ENCODE data around the gene MTPN. TPM values are rescaled to one million over a fixed set of nuclear protein-coding genes. Genes with fewer than 3 reads are reported as not detected.

The MTPN gene
- total RNA-seq, 2 experiments from 2014 or later: 138 to 143 TPM

GRCh38 chr7:135981958-135982646, 4.9 kb upstream of the MTPN start:
- peaks cover 3% of the 10 kb centered on the region for H3K36me3 Mint-ChIP-seq
- peak overlapping the region; percentile 69 for H3K4me3 Mint-ChIP-seq
- DNase-seq: peak; percentile 38
- intact Hi-C loops (cut with micrococcal nuclease): loop anchor here (1.0 to 5.0 kb wide), 3 partner anchors 12 to 815 kb away; partner anchors contain the start of gene CNOT4
- H3K9me3 Mint-ChIP-seq: no peaks in the 10 kb centered on the region
- ChIA-PET POLR2A (interaction anchor here (0.8 to 1.3 kb wide), 2 partner anchors 12 kb away, joined by 5 to 6 read pairs; no protein-coding TSS in a partner anchor), CTCF (interaction anchor here (2.7 kb wide), 1 partner anchor 12 kb away, joined by 14 read pairs; no protein-coding TSS in a partner anchor)
- peak overlapping the region; percentile 80 for H3K27ac Mint-ChIP-seq
- no peaks in the 10 kb centered on the region for H3K27me3 Mint-ChIP-seq
- peaks cover 62% of the 10 kb centered on the region for H3K4me1 Mint-ChIP-seq (ENCODE audit: low read depth)

GRCh38 chr7:135980665-135981180, 3.6 kb upstream of the MTPN start:
- peak; percentile 71 for DNase-seq
- H3K4me3 Mint-ChIP-seq: peak overlapping the region; percentile 69
- no peaks in the 10 kb centered on the region for H3K27me3 Mint-ChIP-seq
- no peaks in the 10 kb centered on the region for H3K9me3 Mint-ChIP-seq
- intact Hi-C loops (cut with micrococcal nuclease): loop anchor here (1.0 to 5.0 kb wide), 6 partner anchors 14 to 813 kb away; partner anchors contain the start of gene CNOT4
- H3K36me3 Mint-ChIP-seq: peaks cover 6% of the 10 kb centered on the region
- POLR2A ChIA-PET: interaction anchor here (1.2 to 1.3 kb wide), 2 partner anchors 13 to 50 kb away, joined by 3 to 5 read pairs; no protein-coding TSS in a partner anchor
- peaks cover 65% of the 10 kb centered on the region for H3K4me1 Mint-ChIP-seq (ENCODE audit: low read depth)
- H3K27ac Mint-ChIP-seq: peak overlapping the region; percentile 80
- CTCF ChIA-PET: interaction anchor here (2.7 kb wide), 1 partner anchor 13 kb away, joined by 14 read pairs; no protein-coding TSS in a partner anchor

DNA sequence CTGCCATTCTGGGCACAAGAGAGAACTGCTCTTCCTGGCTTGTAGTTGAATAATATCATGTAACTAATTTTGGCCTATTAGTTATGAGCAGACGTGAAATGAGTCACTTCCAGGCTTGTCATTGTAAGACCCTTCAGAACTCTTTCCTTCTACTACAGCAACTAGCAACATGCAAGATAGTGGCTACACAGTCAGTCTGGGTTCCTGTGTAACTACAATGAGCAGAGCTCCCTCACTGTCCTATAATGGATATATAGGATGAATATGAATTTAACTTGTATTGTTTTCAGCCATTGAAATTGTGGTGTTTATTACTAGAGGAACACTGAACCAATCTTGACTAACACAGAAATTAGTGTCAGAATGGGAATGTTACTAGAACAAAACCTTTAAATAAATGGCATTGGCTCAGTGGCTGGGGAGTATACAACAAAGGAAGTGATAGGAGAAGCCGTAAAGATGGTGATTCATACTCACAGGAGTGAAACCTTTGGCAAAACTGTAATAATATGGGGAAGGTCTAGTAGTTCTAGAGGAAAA, 2.9 kb upstream of the MTPN start:
- ChIA-PET POLR2A (interaction anchor here (1.2 kb wide), 2 partner anchors 14 to 51 kb away, joined by 3 read pairs; no protein-coding TSS in a partner anchor), CTCF (interaction anchor here (0.6 kb wide), 1 partner anchor 570 kb away, joined by 3 read pairs; no protein-coding TSS in a partner anchor)
- intact Hi-C loops (cut with micrococcal nuclease): loop anchor here (1.0 to 5.0 kb wide), 4 partner anchors 29 to 813 kb away; no protein-coding TSS in a partner anchor
- Mint-ChIP-seq H3K27me3 (no peaks in the 10 kb centered on the region), H3K4me1 (ENCODE audit: low read depth) (peaks cover 66% of the 10 kb centered on the region), H3K27ac (peak overlapping the region; percentile 80), H3K36me3 (peaks cover 6% of the 10 kb centered on the region), H3K4me3 (peak overlapping the region; percentile 69), H3K9me3 (no peaks in the 10 kb centered on the region)
- DNase-seq: no peak

- Mint-ChIP-seq H3K9me3 (no peaks in the 10 kb centered on the region), H3K4me3 (no peak overlapping the region), H3K4me1 (ENCODE audit: low read depth) (peaks cover 71% of the 10 kb centered on the region), H3K27ac (peak overlapping the region; percentile 80), H3K27me3 (no peaks in the 10 kb centered on the region), H3K36me3 (peaks cover 8% of the 10 kb centered on the region)
- CTCF ChIA-PET: interaction anchor here (0.6 kb wide), 1 partner anchor 570 kb away, joined by 3 read pairs; no protein-coding TSS in a partner anchor
- POLR2A ChIA-PET: interaction anchor here (1.2 kb wide), 2 partner anchors 13 to 51 kb away, joined by 3 read pairs; no protein-coding TSS in a partner anchor
- intact Hi-C loops (cut with micrococcal nuclease): loop anchor here (1.0 to 5.0 kb wide), 6 partner anchors 30 to 832 kb away; partner anchors contain the start of gene TMEM140
- no peak for DNase-seq
Measured at GRCh38 chr7:135979471-135980011, 2.4 kb upstream of the MTPN start.

- POLR2A ChIA-PET: no interaction called here
Measured at GRCh38 chr7:135978624-135979023, 1.5 kb upstream of the MTPN start.

DNA sequence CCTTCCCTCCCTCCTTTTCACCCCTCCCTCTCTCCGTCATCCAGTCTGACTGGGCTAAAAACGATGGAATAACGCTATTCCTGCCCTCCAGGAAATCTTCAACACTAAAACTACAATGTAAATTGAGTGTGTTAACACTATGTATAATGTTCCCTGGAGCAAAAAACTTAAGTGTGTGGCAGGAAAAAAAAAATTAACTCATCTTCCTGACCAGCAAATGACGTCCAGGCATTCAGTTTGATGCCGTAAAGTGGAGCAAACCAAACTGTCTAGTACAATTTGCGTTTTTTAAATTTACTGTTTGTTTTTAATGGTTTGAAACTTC, 545 bp upstream of the MTPN start:
- peak overlapping the region; percentile 92 for H3K27ac Mint-ChIP-seq
- H3K36me3 Mint-ChIP-seq: peaks cover 12% of the 10 kb centered on the region
- peaks cover 75% of the 10 kb centered on the region for H3K4me1 Mint-ChIP-seq (ENCODE audit: low read depth)
- no peaks in the 10 kb centered on the region for H3K9me3 Mint-ChIP-seq
- CTCF ChIA-PET: interaction anchor here (0.6 to 0.9 kb wide), 3 partner anchors 12 to 789 kb away, joined by 3 to 4 read pairs (median 3); no protein-coding TSS in a partner anchor
- DNase-seq: no peak
- no peaks in the 10 kb centered on the region for H3K27me3 Mint-ChIP-seq
- intact Hi-C loops (cut with micrococcal nuclease): loop anchor here (1.0 to 5.0 kb wide), 8 partner anchors 17 to 1331 kb away; partner anchors contain the start of genes BPGM, CNOT4 and TMEM140
- peak overlapping the region; percentile 90 for H3K4me3 Mint-ChIP-seq
- POLR2A ChIA-PET: no interaction called here

More at GRCh38 chr7:135978624-135979023, 1.5 kb upstream of the MTPN start:
- CTCF ChIA-PET: interaction anchor here (0.9 kb wide), 1 partner anchor 11 kb away, joined by 3 read pairs; no protein-coding TSS in a partner anchor
- Mint-ChIP-seq H3K27ac (no peak overlapping the region), H3K36me3 (peaks cover 10% of the 10 kb centered on the region), H3K27me3 (no peaks in the 10 kb centered on the region), H3K4me1 (ENCODE audit: low read depth) (peaks cover 77% of the 10 kb centered on the region), H3K4me3 (no peak overlapping the region), H3K9me3 (no peaks in the 10 kb centered on the region)
- intact Hi-C loops (cut with micrococcal nuclease): loop anchor here (5.0 kb wide), 2 partner anchors 91 to 831 kb away; partner anchors contain the start of gene TMEM140
- no peak for DNase-seq

DNA sequence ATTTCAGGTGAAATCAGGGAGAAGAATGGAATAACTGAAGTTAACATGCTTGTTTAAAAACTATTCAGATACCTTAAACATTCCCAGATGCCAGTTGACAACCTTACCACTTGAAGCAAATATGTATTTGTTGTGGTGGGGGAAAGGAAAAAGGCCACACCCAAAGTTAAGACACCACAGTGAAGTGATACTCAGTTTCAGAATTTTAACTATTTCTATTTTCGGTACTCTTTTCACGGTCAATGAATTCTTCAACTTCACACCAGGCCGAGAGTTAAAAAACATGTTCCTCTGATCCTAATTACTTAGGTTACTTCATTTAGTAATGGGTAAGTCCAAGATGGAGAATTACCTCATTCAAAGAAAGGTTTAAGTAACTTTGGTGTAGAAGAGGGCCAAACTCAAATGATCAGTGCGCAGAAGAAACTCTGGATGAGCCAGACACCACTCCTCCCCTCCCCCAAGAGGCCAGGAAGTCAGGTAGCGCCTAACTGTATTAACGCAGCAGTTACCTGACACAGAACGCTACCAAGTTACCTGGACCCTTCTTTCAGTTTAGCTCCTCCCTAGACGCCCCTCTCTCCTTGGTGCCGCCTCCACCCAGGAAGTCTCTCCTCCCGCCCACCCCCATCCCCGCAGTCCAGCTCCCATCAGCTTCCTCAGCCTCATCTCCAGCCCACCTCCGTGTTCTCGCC, 700 bp downstream of the MTPN start:
- intact Hi-C loops (cut with micrococcal nuclease): loop anchor here (1.0 to 5.0 kb wide), 8 partner anchors 18 to 1330 kb away; partner anchors contain the start of genes BPGM, CNOT4 and TMEM140
- H3K36me3 Mint-ChIP-seq: peaks cover 14% of the 10 kb centered on the region
- ChIA-PET CTCF (no interaction called here), POLR2A (no interaction called here)
- H3K4me3 Mint-ChIP-seq: peak overlapping the region; percentile 90
- DNase-seq: peak; percentile 53
- H3K4me1 Mint-ChIP-seq (ENCODE audit: low read depth): peaks cover 71% of the 10 kb centered on the region
- peak overlapping the region; percentile 92 for H3K27ac Mint-ChIP-seq
- no peaks in the 10 kb centered on the region for H3K9me3 Mint-ChIP-seq
- no peaks in the 10 kb centered on the region for H3K27me3 Mint-ChIP-seq

DNA sequence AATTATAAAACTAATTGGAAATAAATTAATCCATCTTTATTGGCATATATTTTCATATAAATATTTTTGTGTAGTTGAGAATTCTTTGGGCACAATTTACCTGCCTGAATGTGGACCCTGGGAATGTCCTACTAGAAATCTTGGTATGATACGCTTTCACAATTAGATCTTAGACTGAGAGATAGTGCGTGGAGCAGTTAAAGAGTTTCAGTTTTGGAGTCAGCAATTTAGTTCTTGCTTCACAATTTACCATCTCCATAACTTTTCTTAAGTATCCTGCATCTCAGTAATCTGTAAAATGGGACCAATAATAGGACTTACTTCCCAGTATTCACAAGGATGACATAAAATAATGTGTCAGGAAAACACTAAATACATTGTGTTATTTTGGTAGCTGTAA, 2.0 kb downstream of the MTPN start:
- Mint-ChIP-seq H3K9me3 (no peaks in the 10 kb centered on the region), H3K27me3 (no peaks in the 10 kb centered on the region), H3K4me1 (ENCODE audit: low read depth) (peaks cover 65% of the 10 kb centered on the region), H3K4me3 (peak overlapping the region; percentile 90), H3K27ac (peak overlapping the region; percentile 72), H3K36me3 (peaks cover 16% of the 10 kb centered on the region)
- DNase-seq: no peak
- intact Hi-C loops (cut with micrococcal nuclease): loop anchor here (1.0 to 5.0 kb wide), 4 partner anchors 11 to 828 kb away; partner anchors contain the start of gene TMEM140
- ChIA-PET CTCF (interaction anchor here (1.0 to 1.7 kb wide), 3 partner anchors 19 to 176 kb away, joined by 3 to 5 read pairs (median 3); no protein-coding TSS in a partner anchor), POLR2A (interaction anchor here (0.8 to 1.2 kb wide), 3 partner anchors 56 to 89 kb away, joined by 4 to 7 read pairs (median 4); no protein-coding TSS in a partner anchor)

DNA sequence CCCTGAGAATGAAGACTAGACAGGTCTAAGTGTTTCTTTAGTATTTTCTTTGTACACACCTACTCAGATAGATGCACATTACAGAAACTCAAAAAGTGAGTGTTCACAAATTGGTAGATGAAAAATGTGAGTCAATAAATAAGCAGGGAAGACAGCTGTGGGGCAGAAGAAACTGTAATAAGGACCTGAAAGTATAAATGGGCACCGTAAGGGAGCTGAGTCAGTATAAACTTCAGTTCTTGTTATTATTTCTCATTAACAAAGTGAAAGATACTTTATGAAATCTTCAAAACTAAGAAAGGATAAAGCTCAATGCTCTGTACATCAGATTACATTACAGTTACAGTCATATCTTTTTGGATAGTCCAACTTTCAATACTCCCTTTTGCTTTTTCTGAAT, 2.5 kb downstream of the MTPN start:
- Mint-ChIP-seq H3K27me3 (no peaks in the 10 kb centered on the region), H3K4me1 (ENCODE audit: low read depth) (peaks cover 65% of the 10 kb centered on the region), H3K9me3 (no peaks in the 10 kb centered on the region), H3K36me3 (peaks cover 20% of the 10 kb centered on the region), H3K4me3 (peak overlapping the region; percentile 54), H3K27ac (peak overlapping the region; percentile 47)
- DNase-seq: no peak
- ChIA-PET POLR2A (interaction anchor here (0.8 to 1.2 kb wide), 3 partner anchors 56 to 89 kb away, joined by 4 to 7 read pairs (median 4); no protein-coding TSS in a partner anchor), CTCF (interaction anchor here (0.7 to 1.7 kb wide), 4 partner anchors 20 to 176 kb away, joined by 3 to 5 read pairs (median 3); no protein-coding TSS in a partner anchor)
- intact Hi-C loops (cut with micrococcal nuclease): loop anchor here (1.0 to 5.0 kb wide), 7 partner anchors 10 to 987 kb away; partner anchors contain the start of genes AGBL3 and TMEM140

- CTCF ChIA-PET: no interaction called here
- Mint-ChIP-seq H3K4me3 (no peak overlapping the region), H3K27me3 (no peaks in the 10 kb centered on the region), H3K4me1 (ENCODE audit: low read depth) (peaks cover 68% of the 10 kb centered on the region), H3K9me3 (no peaks in the 10 kb centered on the region), H3K36me3 (peaks cover 32% of the 10 kb centered on the region), H3K27ac (no peak overlapping the region)
- intact Hi-C loops (cut with micrococcal nuclease): loop anchor here (5.0 kb wide), 1 partner anchor 984 kb away; the partner anchor contains the start of gene AGBL3
- no peak for DNase-seq
- POLR2A ChIA-PET: no interaction called here
Measured at GRCh38 chr7:135971366-135971725, 5.8 kb downstream of the MTPN start.
